ENCODE data around the gene ADAMTS1.
A peak's percentile ranks its signal among the peaks of the same experiment; 100 is the strongest.

The ADAMTS1 gene

GRCh38 chr21:26820509-26820908 lies 24.7 kb downstream of the ADAMTS1 start:
- Histone ChIP-seq H3K36me3 (ENCODE audit: control insufficient read depth in 1 of 2, insufficient read depth in 2 of 2, low read length in 2 of 2) (no peaks in the 10 kb centered on the region), H3K27me3 (ENCODE audit: insufficient read depth, low read length) (no peaks in the 10 kb centered on the region), H2AFZ (ENCODE audit: insufficient read depth, low read length, poor library complexity) (no peak overlapping the region), H3K4me2 (ENCODE audit: low read length) (no peak overlapping the region), H2BK5ac (ENCODE audit: low read depth, low read length, poor library complexity) (no peak overlapping the region), H3K9me3 (ENCODE audit: insufficient read depth, low read depth, low read length) (no peaks in the 10 kb centered on the region), H3K18ac (ENCODE audit: low read length) (no peak overlapping the region), H3K4me1 (ENCODE audit: control insufficient read depth in 1 of 2, insufficient read depth in 2 of 2, low read length in 2 of 2) (peaks cover 0 to 4% of the 10 kb centered on the region in 2 experiments), H3K4me3 (ENCODE audit: low read depth, low read length) (no peak overlapping the region), H3K9ac (ENCODE audit: low read length) (no peak overlapping the region), H3K23ac (ENCODE audit: low read length) (no peak overlapping the region), H4K12ac (ENCODE audit: low read depth, low read length) (no peak overlapping the region), H2BK12ac (ENCODE audit: low read length) (no peak overlapping the region), H3K27ac (ENCODE audit: low read depth, low read length) (no peak overlapping the region), H3K4ac (ENCODE audit: low read depth, low read length) (no peak overlapping the region), H3K14ac (ENCODE audit: low read length) (no peak overlapping the region), H3K79me2 (ENCODE audit: control insufficient read depth, insufficient read depth, low read length, poor library complexity) (no peaks in the 10 kb centered on the region), H2BK120ac (ENCODE audit: insufficient read depth, low read length, poor library complexity) (no peak overlapping the region), H3K79me1 (ENCODE audit: low read length) (peaks cover 1% of the 10 kb centered on the region), H4K8ac (ENCODE audit: low read depth, low read length) (no peak overlapping the region), H4K91ac (ENCODE audit: low read depth, low read length) (no peak overlapping the region), H2AK5ac (ENCODE audit: low read length) (no peak overlapping the region)
- DNase-seq = peak; percentile 62 to 88
- WGBS (ENCODE audit: extremely low coverage, insufficient coverage, insufficient read length) = no CpG with 5 or more reads among the region's 4 CpGs

- no peak overlapping the region for H3K4me3 ChIP-seq (ENCODE audit: low read depth, low read length)
- peak overlapping the region; percentile 20 for H3K27ac ChIP-seq (ENCODE audit: low read depth, low read length)
- H3K18ac ChIP-seq (ENCODE audit: low read length) = no peak overlapping the region
- no peaks in the 10 kb centered on the region for H3K79me2 ChIP-seq (ENCODE audit: control insufficient read depth, insufficient read depth, low read length, poor library complexity)
- no CpG with 5 or more reads among the region's 3 CpGs for WGBS (ENCODE audit: extremely low coverage, insufficient coverage, insufficient read length)
- no peak overlapping the region for H2AK5ac ChIP-seq (ENCODE audit: low read length)
- no peak overlapping the region for H2BK120ac ChIP-seq (ENCODE audit: insufficient read depth, low read length, poor library complexity)
- no peaks in the 10 kb centered on the region for H3K27me3 ChIP-seq (ENCODE audit: insufficient read depth, low read length)
- H3K23ac ChIP-seq (ENCODE audit: low read length) = no peak overlapping the region
- no peaks in the 10 kb centered on the region for H3K9me3 ChIP-seq (ENCODE audit: insufficient read depth, low read depth, low read length)
- no peak overlapping the region for H2BK5ac ChIP-seq (ENCODE audit: low read depth, low read length, poor library complexity)
- H3K4me2 ChIP-seq (ENCODE audit: low read length) = no peak overlapping the region
- H3K9ac ChIP-seq (ENCODE audit: low read length) = no peak overlapping the region
- no peak overlapping the region for H4K91ac ChIP-seq (ENCODE audit: low read depth, low read length)
- H3K4ac ChIP-seq (ENCODE audit: low read depth, low read length) = no peak overlapping the region
- DNase-seq = peak; percentile 68 to 93
- H3K79me1 ChIP-seq (ENCODE audit: low read length) = peaks cover 1% of the 10 kb centered on the region
- no peak overlapping the region for H2AFZ ChIP-seq (ENCODE audit: insufficient read depth, low read length, poor library complexity)
- H3K4me1 ChIP-seq (ENCODE audit: control insufficient read depth in 1 of 2, insufficient read depth in 2 of 2, low read length in 2 of 2) = peaks cover under 1 to 4% of the 10 kb centered on the region in 2 experiments
- no peak overlapping the region for H4K8ac ChIP-seq (ENCODE audit: low read depth, low read length)
- no peak overlapping the region for H4K12ac ChIP-seq (ENCODE audit: low read depth, low read length)
- H2BK12ac ChIP-seq (ENCODE audit: low read length) = no peak overlapping the region
- H3K14ac ChIP-seq (ENCODE audit: low read length) = no peak overlapping the region
- H3K36me3 ChIP-seq (ENCODE audit: control insufficient read depth in 1 of 2, insufficient read depth in 2 of 2, low read length in 2 of 2) = no peaks in the 10 kb centered on the region
These were observed 25.4 kb downstream of the ADAMTS1 start for GRCh38 chr21:26819740-26820324.

GRCh38 chr21:26818906-26819305 lies 26.3 kb downstream of the ADAMTS1 start:
- Histone ChIP-seq H3K14ac (ENCODE audit: low read length) (no peak overlapping the region), H2AFZ (ENCODE audit: insufficient read depth, low read length, poor library complexity) (no peak overlapping the region), H3K4ac (ENCODE audit: low read depth, low read length) (no peak overlapping the region), H2BK120ac (ENCODE audit: insufficient read depth, low read length, poor library complexity) (no peak overlapping the region), H2BK12ac (ENCODE audit: low read length) (no peak overlapping the region), H3K18ac (ENCODE audit: low read length) (no peak overlapping the region), H3K27me3 (ENCODE audit: insufficient read depth, low read length) (no peaks in the 10 kb centered on the region), H3K23ac (ENCODE audit: low read length) (no peak overlapping the region), H3K4me1 (ENCODE audit: control insufficient read depth in 1 of 2, insufficient read depth in 2 of 2, low read length in 2 of 2) (peaks cover 2 to 4% of the 10 kb centered on the region in 2 experiments), H4K91ac (ENCODE audit: low read depth, low read length) (no peak overlapping the region), H2BK5ac (ENCODE audit: low read depth, low read length, poor library complexity) (no peak overlapping the region), H4K12ac (ENCODE audit: low read depth, low read length) (no peak overlapping the region), H3K27ac (ENCODE audit: low read depth, low read length) (no peak overlapping the region), H3K79me1 (ENCODE audit: low read length) (peaks cover 1% of the 10 kb centered on the region), H3K4me3 (ENCODE audit: low read depth, low read length) (no peak overlapping the region), H3K4me2 (ENCODE audit: low read length) (no peak overlapping the region), H3K9me3 (ENCODE audit: insufficient read depth, low read depth, low read length) (no peaks in the 10 kb centered on the region), H3K79me2 (ENCODE audit: control insufficient read depth, insufficient read depth, low read length, poor library complexity) (no peaks in the 10 kb centered on the region), H2AK5ac (ENCODE audit: low read length) (no peak overlapping the region), H4K8ac (ENCODE audit: low read depth, low read length) (no peak overlapping the region), H3K36me3 (ENCODE audit: control insufficient read depth in 1 of 2, insufficient read depth in 2 of 2, low read length in 2 of 2) (no peaks in the 10 kb centered on the region), H3K9ac (ENCODE audit: low read length) (no peak overlapping the region)
- no CpG with 5 or more reads among the region's 2 CpGs for WGBS (ENCODE audit: extremely low coverage, insufficient coverage, insufficient read length)
- DNase-seq = no peak

- H3K79me2 ChIP-seq (ENCODE audit: control insufficient read depth, insufficient read depth, low read length, poor library complexity) = no peaks in the 10 kb centered on the region
- no peak overlapping the region for H3K4me2 ChIP-seq (ENCODE audit: low read length)
- H3K23ac ChIP-seq (ENCODE audit: low read length) = no peak overlapping the region
- no peak overlapping the region for H3K18ac ChIP-seq (ENCODE audit: low read length)
- no peaks in the 10 kb centered on the region for H3K27me3 ChIP-seq (ENCODE audit: insufficient read depth, low read length)
- peak in 1 of 2 donors; percentile 76 for DNase-seq
- no peaks in the 10 kb centered on the region for H3K9me3 ChIP-seq (ENCODE audit: insufficient read depth, low read depth, low read length)
- no peak overlapping the region for H2BK120ac ChIP-seq (ENCODE audit: insufficient read depth, low read length, poor library complexity)
- H2AFZ ChIP-seq (ENCODE audit: insufficient read depth, low read length, poor library complexity) = no peak overlapping the region
- no peak overlapping the region for H4K12ac ChIP-seq (ENCODE audit: low read depth, low read length)
- no peak overlapping the region for H2BK5ac ChIP-seq (ENCODE audit: low read depth, low read length, poor library complexity)
- H3K27ac ChIP-seq (ENCODE audit: low read depth, low read length) = no peak overlapping the region
- peaks cover 5% of the 10 kb centered on the region for H3K79me1 ChIP-seq (ENCODE audit: low read length)
- no peak overlapping the region for H3K14ac ChIP-seq (ENCODE audit: low read length)
- H2BK12ac ChIP-seq (ENCODE audit: low read length) = no peak overlapping the region
- H3K4me3 ChIP-seq (ENCODE audit: low read depth, low read length) = no peak overlapping the region
- H3K36me3 ChIP-seq (ENCODE audit: control insufficient read depth in 1 of 2, insufficient read depth in 2 of 2, low read length in 2 of 2) = no peaks in the 10 kb centered on the region
- no peak overlapping the region for H2AK5ac ChIP-seq (ENCODE audit: low read length)
- peaks cover 2 to 3% of the 10 kb centered on the region in 2 experiments for H3K4me1 ChIP-seq (ENCODE audit: control insufficient read depth in 1 of 2, insufficient read depth in 2 of 2, low read length in 2 of 2)
- no peak overlapping the region for H3K9ac ChIP-seq (ENCODE audit: low read length)
- H4K91ac ChIP-seq (ENCODE audit: low read depth, low read length) = no peak overlapping the region
- H3K4ac ChIP-seq (ENCODE audit: low read depth, low read length) = no peak overlapping the region
- H4K8ac ChIP-seq (ENCODE audit: low read depth, low read length) = no peak overlapping the region
These were observed 30.0 kb downstream of the ADAMTS1 start for GRCh38 chr21:26815197-26815596.

Measured in trophoblast cell (in vitro differentiated cells and primary cell).